MM.1S (cell line): ENCODE measurements around the gene ODF2L.

Experiments used
- CTCF ChIP-seq: fragments of 300-600 bp; sonication (generic); IDR thresholded peaks from 2 replicates; pipeline ENCODE4 v1.5.1; 2016; ENCODE audit warnings: antibody characterized with exemption, low read length, mixed read lengths
- EZH2 ChIP-seq: fragments of 300-600 bp; sonication (generic); optimal IDR thresholded peaks from 2 replicates; pipeline ENCODE3; 2017; ENCODE audit warnings: low read depth, mild to moderate bottlenecking, antibody characterized with exemption, low read length, mixed read lengths

- TF ChIP-seq CTCF (peak; percentile 71), EZH2 (no peak)
These were observed 23.3 kb upstream of the ODF2L start for GRCh38 chr1:86419277-86419903.
